IMR-90 (cell line): ENCODE results near the gene HIF1A. TPM values are rescaled to one million over a fixed set of nuclear protein-coding genes. Genes with fewer than 3 reads are reported as not detected.

Experiments used
- ATAC-seq: fragments of 200-7000 bp; cut with Tn5 transposase; 2 replicates; pipeline ENCODE4 v1.9.1; 2020; ENCODE audit warnings: low read depth, mild to moderate bottlenecking, moderate library complexity
- BruUV-seq: library from RNA; stranded (reverse); fragments of 400-500 nt; replicated peaks from 2 replicates; lab custom pipeline; 2021; lab: Mats Ljungman, UMichigan
- CTCF ChIA-PET: fragments of 300-600 bp; formaldehyde crosslinking; extraction: SDS; loops from one replicate; lab custom pipeline; 2021; ENCODE audit warnings: antibody characterized with exemption; lab: Yijun Ruan, JAX
- POLR2A ChIA-PET: fragments of 300-600 bp; sonication (Branson Sonifier 250); formaldehyde crosslinking; loops from one replicate; lab custom pipeline; 2022; ENCODE audit warnings: antibody characterized with exemption; ENCODE audit not compliant: unreplicated experiment; lab: Charles Lee
- DNase-seq: peaks from one replicate; pipeline ENCODE4 v3.0.0; 2013
- H2AFZ ChIP-seq: replicated peaks from 2 replicates; pipeline ENCODE3; 2013; ENCODE audit warnings: low read length, mild to moderate bottlenecking; ENCODE audit not compliant: poor library complexity
- H2AK5ac ChIP-seq: 2 replicates; pipeline ENCODE4 v1.6.1; 2013; ENCODE audit warnings: low read depth, low read length, inconsistent platforms
- H2AK9ac ChIP-seq: replicated peaks from 2 replicates; pipeline ENCODE3; 2013; ENCODE audit warnings: mild to moderate bottlenecking, low read depth, low read length, moderate library complexity; ENCODE audit not compliant: poor library complexity
- H2BK120ac ChIP-seq: 2 replicates; pipeline ENCODE4 v1.6.1; 2013; ENCODE audit warnings: low read depth, low read length, inconsistent platforms
- H2BK15ac ChIP-seq: 3 replicates; pipeline ENCODE4 v1.6.1; 2013; ENCODE audit warnings: low read depth, low read length, inconsistent platforms
- H2BK20ac ChIP-seq: 2 replicates; pipeline ENCODE4 v1.6.1; 2013; ENCODE audit warnings: low read depth, mild to moderate bottlenecking, inconsistent platforms, low read length, moderate library complexity
- H2BK5ac ChIP-seq: 2 replicates; pipeline ENCODE4 v1.6.1; 2013; ENCODE audit warnings: mild to moderate bottlenecking, low read depth, low read length, inconsistent platforms; ENCODE audit not compliant: poor library complexity, severe bottlenecking
- H3K14ac ChIP-seq: replicated peaks from 2 replicates; pipeline ENCODE4 v1.6.1; 2013; ENCODE audit warnings: low read depth, low read length, inconsistent platforms
- H3K18ac ChIP-seq: 2 replicates; pipeline ENCODE4 v1.6.1; 2013; ENCODE audit warnings: low read depth, low read length, control low read depth
- H3K23ac ChIP-seq: 2 replicates; pipeline ENCODE4 v1.6.1; 2013; ENCODE audit warnings: low read depth, low read length, inconsistent platforms
- H3K27ac ChIP-seq: 2 replicates; pipeline ENCODE4 v1.5.1; 2013; ENCODE audit warnings: mild to moderate bottlenecking, control low read depth, low read length; ENCODE audit not compliant: insufficient read depth
- H3K27me3 ChIP-seq: 2 replicates; pipeline ENCODE4 v1.6.1; 2013; ENCODE audit warnings: low read length; ENCODE audit not compliant: control insufficient read depth, insufficient read depth
- H3K36me3 ChIP-seq: 2 replicates; pipeline ENCODE4 v1.6.1; 2013; ENCODE audit warnings: low read length, mixed read lengths; ENCODE audit not compliant: control insufficient read depth, insufficient read depth
- H3K4ac ChIP-seq: 2 replicates; pipeline ENCODE4 v1.6.1; 2013; ENCODE audit warnings: low read depth, low read length, inconsistent platforms
- H3K4me1 ChIP-seq: 2 replicates; pipeline ENCODE4 v1.6.1; 2013; ENCODE audit warnings: low read length, mixed read lengths; ENCODE audit not compliant: control insufficient read depth, insufficient read depth
- H3K4me2 ChIP-seq: 2 replicates; pipeline ENCODE4 v1.6.1; 2013; ENCODE audit warnings: low read depth, mild to moderate bottlenecking, control low read depth, low read length, moderate library complexity
- H3K4me3 ChIP-seq: 2 replicates; pipeline ENCODE4 v1.5.1; 2013; ENCODE audit warnings: low read depth, mild to moderate bottlenecking, control low read depth, low read length, moderate library complexity; ENCODE audit not compliant: insufficient read depth
- H3K56ac ChIP-seq: 2 replicates; pipeline ENCODE4 v1.6.1; 2013; ENCODE audit warnings: low read length, inconsistent platforms; ENCODE audit not compliant: insufficient read depth; ENCODE audit errors: extremely low read depth
- H3K79me1 ChIP-seq, 2 experiments: 2 replicates each; pipeline ENCODE4 v1.6.1; 2013; ENCODE audit warnings: low read length in 2 of 2, inconsistent platforms in 1 of 2, low read depth in 1 of 2
- H3K9ac ChIP-seq: 2 replicates; pipeline ENCODE4 v1.6.1; 2013; ENCODE audit warnings: low read depth, low read length, control low read depth
- H3K9me1 ChIP-seq: 2 replicates; pipeline ENCODE4 v1.6.1; 2013; ENCODE audit warnings: low read length, inconsistent platforms; ENCODE audit not compliant: insufficient read depth
- H3K9me3 ChIP-seq: 2 replicates; pipeline ENCODE4 v1.6.1; 2013; ENCODE audit warnings: low read length; ENCODE audit not compliant: control insufficient read depth, insufficient read depth
- H4K20me1 ChIP-seq: 2 replicates; pipeline ENCODE4 v1.6.1; 2013; ENCODE audit warnings: low read length, inconsistent platforms; ENCODE audit not compliant: insufficient read depth
- H4K5ac ChIP-seq: 2 replicates; pipeline ENCODE4 v1.6.1; 2013; ENCODE audit warnings: mild to moderate bottlenecking, low read depth, low read length, control low read depth
- H4K8ac ChIP-seq, 2 experiments: 2 replicates each; pipeline ENCODE4 v1.6.1; 2013; ENCODE audit warnings: low read depth in 2 of 2, low read length in 2 of 2, control low read depth in 1 of 2, inconsistent platforms in 1 of 2
- H4K91ac ChIP-seq: 2 replicates; pipeline ENCODE4 v1.6.1; 2013; ENCODE audit warnings: low read depth, low read length, inconsistent platforms; ENCODE audit not compliant: insufficient read depth
- CEBPB ChIP-seq: IDR thresholded peaks from 2 replicates; pipeline ENCODE4 v1.6.1; 2012; ENCODE audit warnings: low read depth, low read length, improper control_type of control experiment
- RCOR1 ChIP-seq: IDR thresholded peaks from 2 replicates; pipeline ENCODE4 v1.6.1; 2012; ENCODE audit warnings: mild to moderate bottlenecking, low read length, improper control_type of control experiment; ENCODE audit not compliant: insufficient replicate concordance
- WGBS, 2 experiments: methylation state at CpG; one replicate each; pipeline versions ENCODE4 v1.1.5 to v1.1.7; 2013; ENCODE audit warnings: missing lambda C conversion rate in 2 of 2; ENCODE audit not compliant: insufficient read length in 1 of 2; ENCODE audit errors: extremely low coverage in 2 of 2; 5-methylcytosine and 5-hydroxymethylcytosine counted together
- dilution Hi-C: fragments of 300-500 bp; cut with HindIII; formaldehyde crosslinking; loops from one replicate; pipeline ENCODE4 v1.14.3; 2018; ENCODE audit warnings: low sequenced_read_pairs; ENCODE audit not compliant: unreplicated experiment
- in situ Hi-C: fragments of 300-500 bp; cut with MboI; formaldehyde crosslinking; loops from 3 replicates; pipeline ENCODE4 v1.14.3; 2019; ENCODE audit warnings: low sequenced_read_pairs, inconsistent platforms, mixed read lengths
- intact Hi-C: fragments of 100-400 bp; cut with micrococcal nuclease; formaldehyde crosslinking; loops from 2 replicates; pipeline ENCODE4 v1.10.0; 2022
- polyA plus RNA-seq, 3 experiments: library from polyadenylated mRNA; depleted of rRNA; stranded (reverse); fragments of >200 nt; gene quantifications; 2 replicates each; pipeline ENCODE4 v1.2.3, GENCODE V29; 2012; ENCODE audit warnings: low replicate concordance in 1 of 3
- total RNA-seq: library from RNA; depleted of rRNA; stranded (reverse); fragments of >200 nt; gene quantifications from 2 replicates; pipeline ENCODE4 v1.2.3, GENCODE V29; 2012

Gene HIF1A
- total and polyA plus RNA-seq, 2 of the 4 experiments (the other 2 are of a cell fraction): 128 to 301 TPM

- dilution Hi-C loops (no loop called here), intact Hi-C loops (no loop called here), in situ Hi-C loops (no loop called here)
- H2BK120ac ChIP-seq: no peak overlapping the region
- no peak overlapping the region for H4K91ac ChIP-seq
- no peak overlapping the region for H2AK5ac ChIP-seq
- no peak overlapping the region for H2AFZ ChIP-seq
- no CpG with 5 or more reads among the region's 3 CpGs for WGBS, 2 experiments
- no peak overlapping the region; the same call in 1 of the 2 replicates for H3K56ac ChIP-seq
- H3K9ac ChIP-seq: no peak overlapping the region
- TF ChIP-seq RCOR1: no peak
- peak; percentile 82 for TF ChIP-seq CEBPB
- peaks cover 2% of the 10 kb centered on the region; the same call in 1 of the 2 replicates for H3K9me1 ChIP-seq
- no peaks in the 10 kb centered on the region for H3K9me3 ChIP-seq
- peak overlapping the region; percentile 49 for H2BK5ac ChIP-seq
- no peak for DNase-seq
- no peak overlapping the region for H3K23ac ChIP-seq
- ATAC-seq: no peak
- H2AK9ac ChIP-seq: no peak overlapping the region
- peaks cover 49% of the 10 kb centered on the region for H3K36me3 ChIP-seq
- no peaks in the 10 kb centered on the region for H3K27me3 ChIP-seq
- H3K4me1 ChIP-seq: peaks cover 7% of the 10 kb centered on the region
- ChIA-PET POLR2A (interaction anchor here (0.6 kb wide), 1 partner anchor 7 kb away, joined by 3 read pairs; no protein-coding TSS in a partner anchor), CTCF (interaction anchor here (0.6 kb wide), 1 partner anchor 84 kb away, joined by 5 read pairs; no protein-coding TSS in a partner anchor)
- H4K8ac ChIP-seq: no peak overlapping the region
- peaks cover 8 to 19% of the 10 kb centered on the region in 2 experiments; a peak in 3 of 4 replicates for H3K79me1 ChIP-seq
- H3K4ac ChIP-seq: no peak overlapping the region
- BruUV-seq: TSS peak; percentile 96
- H3K14ac ChIP-seq: no peak overlapping the region
- no peak overlapping the region for H3K27ac ChIP-seq
- no peak overlapping the region for H2BK15ac ChIP-seq
- H3K4me3 ChIP-seq: no peak overlapping the region
- no peak overlapping the region; the same call in 1 of the 2 replicates for H3K4me2 ChIP-seq
- no peak overlapping the region for H4K5ac ChIP-seq
- no peak overlapping the region for H2BK20ac ChIP-seq
- no peak overlapping the region for H3K18ac ChIP-seq
- H4K20me1 ChIP-seq: peaks cover 12% of the 10 kb centered on the region; the same call in 1 of the 2 replicates
These were observed 52.0 kb downstream of the HIF1A start for GRCh38 chr14:61747342-61747741.
